ENCODE data around the gene NDFIP1. TPM values are rescaled to one million over a fixed set of nuclear protein-coding genes. Genes with fewer than 3 reads are reported as not detected.

NDFIP1 gene
- total RNA-seq, 1 experiment from 2014 or later = 40.7 TPM

- Histone ChIP-seq H3F3A (ENCODE audit: insufficient read depth, low read depth) (no peaks in the 10 kb centered on the region), H3K4me2 (no peak overlapping the region), H3K79me2 (ENCODE audit: low read depth) (no peaks in the 10 kb centered on the region), H3K27me3 (ENCODE audit: insufficient read depth, low read depth) (no peaks in the 10 kb centered on the region), H2AFZ (no peak overlapping the region), H3K36me3 (ENCODE audit: low read depth) (no peaks in the 10 kb centered on the region), H3K9me2 (ENCODE audit: insufficient read depth) (no peaks in the 10 kb centered on the region), H3K9me3 (ENCODE audit: insufficient read depth, low read depth) (no peaks in the 10 kb centered on the region), H4K20me1 (ENCODE audit: insufficient read depth) (no peaks in the 10 kb centered on the region), H3K27ac (no peak overlapping the region), H3K4me1 (replicated peaks; ENCODE audit: insufficient read depth) (peaks cover 19% of the 10 kb centered on the region), H3K4me3 (no peak overlapping the region)
- intact Hi-C loops (cut with micrococcal nuclease; ENCODE audit: unreplicated experiment) = no loop called here
- CTCF ChIA-PET = no interaction called here
- no TSS peak for BruUV-seq (replicated peaks)
- POLR2A ChIA-PET (ENCODE audit: unreplicated experiment) = no interaction called here
- no peak for DNase-seq
- TF ChIP-seq EZH2 (IDR thresholded peaks at IDR 0.05; ENCODE audit: low read depth) (no peak), CTCF (conservative IDR thresholded peaks at IDR 0.05) (no peak)
Measured at GRCh38 chr5:142175461-142176142, 67.0 kb downstream of the NDFIP1 start.

- ChIA-PET CTCF (no interaction called here), POLR2A (ENCODE audit: unreplicated experiment) (no interaction called here)
- H3K27me3 ChIP-seq (ENCODE audit: insufficient read depth, low read depth) = no peaks in the 10 kb centered on the region
- H3K27ac ChIP-seq = no peak overlapping the region
- DNase-seq = no peak
- no peaks in the 10 kb centered on the region for H3F3A ChIP-seq (ENCODE audit: insufficient read depth, low read depth)
- H3K79me2 ChIP-seq (ENCODE audit: low read depth) = no peaks in the 10 kb centered on the region
- H2AFZ ChIP-seq = no peak overlapping the region
- H4K20me1 ChIP-seq (ENCODE audit: insufficient read depth) = no peaks in the 10 kb centered on the region
- no peaks in the 10 kb centered on the region for H3K9me2 ChIP-seq (ENCODE audit: insufficient read depth)
- H3K9me3 ChIP-seq (ENCODE audit: insufficient read depth, low read depth) = no peaks in the 10 kb centered on the region
- no TSS peak for BruUV-seq (replicated peaks)
- no peaks in the 10 kb centered on the region for H3K36me3 ChIP-seq (ENCODE audit: low read depth)
- no peak overlapping the region for H3K4me2 ChIP-seq
- no peak overlapping the region for H3K4me3 ChIP-seq
- intact Hi-C loops (cut with micrococcal nuclease; ENCODE audit: unreplicated experiment) = no loop called here
- TF ChIP-seq EZH2 (IDR thresholded peaks at IDR 0.05; ENCODE audit: low read depth) (no peak), CTCF (conservative IDR thresholded peaks at IDR 0.05) (no peak)
- peaks cover 15% of the 10 kb centered on the region; the same call in 1 of the 2 replicates for H3K4me1 ChIP-seq (replicated peaks; ENCODE audit: insufficient read depth)
Measured at GRCh38 chr5:142176255-142176654, 67.7 kb downstream of the NDFIP1 start.

- 0 out of 2 replicates have a peak, but pooled peaks cover 9% of the 10 kb centered on the region for H3K4me1 ChIP-seq (replicated peaks; ENCODE audit: insufficient read depth)
- no peaks in the 10 kb centered on the region for H3K79me2 ChIP-seq (ENCODE audit: low read depth)
- no peak overlapping the region for H3K27ac ChIP-seq
- TF ChIP-seq EZH2 (IDR thresholded peaks at IDR 0.05; ENCODE audit: low read depth) (no peak), CTCF (conservative IDR thresholded peaks at IDR 0.05) (no peak)
- no peaks in the 10 kb centered on the region for H3K36me3 ChIP-seq (ENCODE audit: low read depth)
- intact Hi-C loops (cut with micrococcal nuclease; ENCODE audit: unreplicated experiment) = no loop called here
- no peak overlapping the region for H3K4me3 ChIP-seq
- ChIA-PET CTCF (no interaction called here), POLR2A (ENCODE audit: unreplicated experiment) (no interaction called here)
- no peaks in the 10 kb centered on the region for H3F3A ChIP-seq (ENCODE audit: insufficient read depth, low read depth)
- H3K9me2 ChIP-seq (ENCODE audit: insufficient read depth) = no peaks in the 10 kb centered on the region
- no peaks in the 10 kb centered on the region for H4K20me1 ChIP-seq (ENCODE audit: insufficient read depth)
- H3K27me3 ChIP-seq (ENCODE audit: insufficient read depth, low read depth) = no peaks in the 10 kb centered on the region
- BruUV-seq (replicated peaks) = no TSS peak
- H2AFZ ChIP-seq = no peak overlapping the region
- H3K9me3 ChIP-seq (ENCODE audit: insufficient read depth, low read depth) = no peaks in the 10 kb centered on the region
- no peak overlapping the region for H3K4me2 ChIP-seq
- no peak for DNase-seq
Measured at GRCh38 chr5:142178651-142179050, 70.1 kb downstream of the NDFIP1 start.
